Measurements from ENCODE around the gene WDR6. TPM values are rescaled to one million over a fixed set of nuclear protein-coding genes. Genes with fewer than 3 reads are reported as not detected.
"Not testable (repeated sequence)": the region's sequence is repeated elsewhere in the genome, so short reads cannot be mapped to it uniquely, and the experiment has no call there.

WDR6 gene
- total RNA-seq, 1 donor from 2014 or later: 75.2 TPM

DNA sequence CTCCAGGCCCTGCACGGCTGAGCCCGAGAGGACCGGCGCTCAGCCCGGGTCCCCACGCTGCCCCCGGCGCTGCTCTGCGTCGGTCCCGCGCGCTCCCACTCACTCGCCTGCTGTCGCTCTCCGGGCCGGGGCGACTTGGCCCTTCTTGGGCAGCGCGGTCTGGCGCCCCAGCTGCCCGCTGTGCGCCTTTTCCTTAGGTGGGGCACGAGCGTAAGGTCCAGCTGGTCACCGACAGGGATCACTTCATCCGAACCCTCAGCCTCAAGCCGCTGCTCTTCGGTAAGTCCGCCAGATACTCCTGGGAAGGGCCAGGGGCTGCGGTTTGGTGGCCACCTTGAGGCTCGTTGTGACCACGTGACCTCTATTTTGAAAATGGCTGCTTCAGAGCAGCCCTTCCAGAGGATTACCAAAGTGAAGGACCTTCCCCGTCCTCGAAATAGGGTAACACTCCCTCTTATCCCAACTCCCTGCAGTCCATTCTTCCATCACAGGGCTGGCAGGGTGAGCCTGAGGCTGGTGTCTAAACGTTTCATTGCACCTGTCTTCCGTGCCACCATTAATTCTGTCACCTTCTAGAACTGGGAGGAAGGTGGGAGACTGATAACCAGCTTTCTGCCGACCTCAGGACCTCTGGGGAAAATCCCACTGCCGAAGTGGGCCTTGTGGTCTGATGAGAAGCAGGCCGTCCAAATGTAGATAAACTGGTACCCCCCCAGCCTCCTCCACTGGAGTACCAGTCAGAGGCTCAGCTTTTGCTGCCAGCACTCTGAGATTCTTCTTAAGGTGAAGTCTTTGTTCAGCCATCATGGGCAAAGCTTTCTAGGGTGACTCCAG lies 16.3 kb upstream of the WDR6 start:
- peak; percentile 43 for DNase-seq

DNA sequence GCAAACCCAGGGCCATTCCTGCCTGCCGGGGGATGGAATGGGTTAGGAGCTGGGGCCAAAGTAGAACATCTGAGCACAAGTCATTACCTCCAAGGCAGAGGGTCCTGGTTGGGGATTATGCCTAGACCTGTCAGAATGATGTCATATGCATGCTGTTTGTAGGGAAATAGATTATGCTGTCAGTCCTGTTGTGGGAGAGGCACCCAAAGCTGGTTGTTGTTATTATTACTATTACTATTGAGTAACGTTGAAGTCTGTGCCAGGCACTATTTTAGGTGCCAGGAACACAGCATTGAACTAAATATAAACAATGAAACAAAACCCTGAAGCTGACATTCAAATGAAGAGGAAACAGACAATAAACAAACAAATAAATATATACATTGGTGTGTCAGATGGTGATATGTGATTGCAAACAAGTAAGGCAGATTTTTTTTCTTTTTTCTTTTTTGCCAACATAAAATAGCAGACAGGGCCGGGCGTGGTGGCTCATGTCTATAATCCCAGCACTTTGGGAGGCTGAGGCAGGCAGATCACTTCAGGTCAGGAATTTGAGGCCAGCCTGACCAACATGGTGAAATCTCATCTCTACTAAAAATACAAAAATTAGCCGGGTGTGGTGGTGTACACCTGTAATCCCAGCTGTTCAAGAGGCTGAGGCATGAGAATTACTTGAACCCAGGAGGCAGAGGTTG lies 15.2 kb upstream of the WDR6 start:
- DNase-seq: no peak

DNA sequence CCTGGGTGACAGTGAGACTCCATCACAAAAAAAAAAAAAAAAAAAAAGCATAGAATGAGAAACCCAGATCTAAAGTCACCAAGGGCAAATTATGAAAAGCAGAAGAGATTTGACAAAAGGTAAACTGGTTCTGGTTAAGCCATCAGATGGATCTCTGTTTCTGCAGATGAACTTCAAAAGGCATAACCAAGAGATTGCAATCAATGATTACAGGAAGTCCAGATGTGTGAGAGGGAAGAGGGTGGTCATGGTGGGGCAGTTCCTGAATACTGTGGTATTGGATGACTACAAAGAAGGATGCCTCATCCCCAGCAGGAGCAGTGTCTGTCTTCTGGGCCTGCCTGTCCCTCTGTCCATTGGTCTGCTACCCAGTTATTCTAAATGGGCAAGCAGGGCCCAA lies 13.4 kb upstream of the WDR6 start:
- DNase-seq: no peak

DNA sequence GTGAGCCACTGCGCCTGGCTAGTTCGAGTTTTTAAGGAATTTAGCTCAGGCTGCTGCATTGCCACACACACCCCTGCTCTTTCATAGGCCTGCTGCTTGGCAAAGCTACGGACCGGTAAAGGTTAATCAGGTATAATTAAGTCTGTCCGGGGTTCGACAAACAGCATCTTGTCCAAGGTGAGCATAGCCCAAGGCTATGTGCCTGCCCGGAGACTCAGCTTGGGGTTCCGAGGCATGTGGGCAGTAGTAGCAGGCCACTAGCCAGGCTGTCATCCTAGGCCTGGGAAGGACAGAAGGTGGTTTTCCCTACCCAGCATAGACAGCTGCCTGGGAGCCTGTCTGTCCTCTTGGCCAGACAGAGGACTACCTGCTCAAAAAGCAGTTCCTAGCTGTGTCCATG lies 10.6 kb upstream of the WDR6 start:
- no peak for DNase-seq

DNA sequence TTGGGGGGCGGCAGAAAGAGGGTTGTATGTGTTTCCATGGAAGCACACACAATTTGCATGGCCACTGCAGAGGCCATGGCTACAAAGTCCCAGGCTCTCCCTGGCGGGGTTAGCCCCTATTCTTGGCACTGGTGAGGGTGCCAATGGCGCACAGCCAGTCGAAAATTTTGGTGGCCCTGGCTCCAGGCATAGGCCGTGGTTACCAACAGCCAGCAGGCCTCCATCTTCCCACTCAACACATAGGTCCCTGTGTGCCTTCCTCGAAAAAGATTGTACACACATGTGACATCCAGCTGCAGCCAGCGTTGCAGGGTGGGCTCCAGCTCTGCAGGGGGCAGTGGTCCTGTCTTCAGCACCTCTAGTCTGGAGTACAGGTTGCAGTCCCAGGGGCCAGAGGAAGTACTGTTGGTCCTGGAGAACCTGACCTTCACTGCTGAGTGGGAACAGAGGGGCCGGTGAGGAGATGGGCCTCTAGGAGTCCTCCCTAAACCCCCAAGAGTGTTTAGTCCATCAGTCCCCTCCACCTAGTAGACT lies 10.0 kb upstream of the WDR6 start:
- no peak for DNase-seq

DNA sequence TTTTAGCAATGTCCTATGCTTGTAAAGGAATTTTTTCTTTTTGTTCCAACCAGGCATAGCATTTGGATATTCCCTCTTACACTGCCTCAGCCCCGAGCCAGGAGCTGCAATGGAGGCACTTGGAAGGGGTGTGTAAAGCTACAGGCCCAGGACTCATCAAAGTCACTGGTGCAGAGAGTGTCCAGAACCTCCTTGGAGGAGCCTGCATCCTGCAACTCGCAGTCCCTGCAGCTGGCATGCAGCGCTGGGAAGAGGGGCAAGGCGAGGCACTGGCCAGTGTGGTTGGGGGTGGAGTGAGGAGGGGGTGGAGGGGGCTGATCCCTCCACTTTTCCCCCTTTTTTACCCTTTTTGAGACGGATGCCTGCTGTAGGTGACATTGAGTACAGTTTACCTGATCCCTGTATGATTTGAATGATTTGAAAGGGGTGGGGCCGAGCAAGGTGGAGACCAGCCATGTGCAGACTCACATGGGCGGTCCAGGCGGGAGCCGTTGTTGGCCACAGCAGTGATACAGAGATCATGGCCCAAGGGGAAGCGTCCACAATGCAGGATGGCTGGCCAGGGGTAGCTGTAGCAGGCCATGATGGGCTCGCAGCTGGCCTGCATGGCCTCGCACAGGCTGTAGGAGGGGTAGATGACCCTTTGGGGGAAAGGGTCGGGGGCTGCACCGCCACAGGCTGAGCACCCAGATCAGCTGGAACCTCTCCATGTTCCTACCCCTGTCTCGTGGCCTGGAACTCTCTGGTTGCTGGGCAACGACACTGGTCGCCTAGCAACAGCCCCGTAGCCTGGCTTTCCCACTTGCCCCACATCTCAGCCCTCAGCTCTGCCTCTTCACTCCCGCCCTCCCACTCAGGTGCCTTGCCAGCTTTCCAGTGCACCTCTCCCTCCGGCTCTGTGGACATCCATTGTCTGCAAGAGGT lies 9.2 kb upstream of the WDR6 start:
- no peak for DNase-seq

DNA sequence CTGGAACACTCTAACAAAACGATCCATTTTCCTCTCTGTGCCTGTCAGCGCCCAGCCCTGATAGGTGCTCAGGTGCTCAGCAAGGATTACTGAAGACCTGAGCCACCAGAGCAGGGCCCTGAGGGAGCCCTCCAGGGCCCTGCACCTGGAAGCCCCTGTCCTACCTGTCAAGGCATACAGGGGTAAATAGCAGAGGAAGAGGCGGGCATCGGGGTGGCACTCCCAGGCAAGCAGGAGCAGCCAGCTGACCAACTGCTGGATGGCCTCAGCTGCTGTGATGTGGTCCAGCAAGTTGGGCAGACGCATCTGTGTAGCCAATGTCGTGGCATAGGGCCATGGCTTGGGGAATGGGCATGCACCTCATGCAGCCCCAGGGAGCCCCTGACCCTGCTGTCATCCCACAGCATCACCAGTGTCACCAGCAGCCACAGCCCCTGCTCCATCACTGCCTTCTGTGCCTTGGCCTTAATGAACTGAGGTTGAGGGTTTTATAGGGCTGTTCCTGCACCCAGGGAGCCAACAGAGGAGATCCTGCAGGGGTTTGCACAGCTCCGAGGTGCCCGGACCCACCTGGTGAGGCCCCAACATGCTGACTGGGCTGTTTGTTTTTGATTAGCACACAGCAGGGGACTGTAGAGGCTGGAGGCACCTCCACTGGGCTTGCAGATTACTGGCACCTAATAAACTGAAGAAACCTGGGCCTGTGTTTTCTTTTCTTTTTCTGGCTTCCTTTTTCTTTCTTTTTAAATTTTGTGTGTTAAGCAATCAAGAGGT lies 7.9 kb upstream of the WDR6 start:
- no peak for DNase-seq

GRCh38 chr3:49001155-49001554 lies 6.0 kb upstream of the WDR6 start:
- no peak for DNase-seq

- DNase-seq: no peak
Measured at GRCh38 chr3:49004352-49005302, 2.6 kb upstream of the WDR6 start.

GRCh38 chr3:49005303-49005680 lies 1.9 kb upstream of the WDR6 start:
- no peak for DNase-seq

- no peak for DNase-seq
Measured at GRCh38 chr3:49005998-49006397, 1.2 kb upstream of the WDR6 start.

DNA sequence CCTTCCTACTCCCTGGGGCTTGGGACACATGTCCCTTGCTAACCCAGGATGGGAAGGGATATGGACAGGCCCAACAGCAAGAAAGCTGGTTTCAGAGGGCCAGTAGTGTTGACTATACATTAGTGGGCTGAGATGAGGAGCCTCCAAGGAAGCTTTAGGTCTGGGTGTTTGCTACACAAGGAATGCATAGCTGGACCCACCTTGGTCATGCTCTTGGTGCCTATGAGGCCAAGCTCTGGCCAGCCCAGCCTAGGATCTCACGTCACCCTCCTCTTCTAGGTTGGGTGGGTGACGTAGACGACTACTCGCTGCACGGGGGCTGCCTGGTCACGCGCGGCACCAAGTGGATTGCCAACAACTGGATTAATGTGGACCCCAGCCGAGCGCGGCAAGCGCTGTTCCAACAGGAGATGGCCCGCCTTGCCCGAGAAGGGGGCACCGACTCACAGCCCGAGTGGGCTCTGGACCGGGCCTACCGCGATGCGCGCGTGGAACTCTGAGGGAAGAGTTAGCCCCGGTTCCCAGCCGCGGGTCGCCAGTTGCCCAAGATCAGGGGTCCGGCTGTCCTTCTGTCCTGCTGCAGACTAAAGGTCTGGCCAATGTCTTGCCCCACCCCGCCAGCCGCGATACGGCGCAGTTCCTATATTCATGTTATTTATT lies 653 bp upstream of the WDR6 start:
- peak; percentile 69 for DNase-seq

DNA sequence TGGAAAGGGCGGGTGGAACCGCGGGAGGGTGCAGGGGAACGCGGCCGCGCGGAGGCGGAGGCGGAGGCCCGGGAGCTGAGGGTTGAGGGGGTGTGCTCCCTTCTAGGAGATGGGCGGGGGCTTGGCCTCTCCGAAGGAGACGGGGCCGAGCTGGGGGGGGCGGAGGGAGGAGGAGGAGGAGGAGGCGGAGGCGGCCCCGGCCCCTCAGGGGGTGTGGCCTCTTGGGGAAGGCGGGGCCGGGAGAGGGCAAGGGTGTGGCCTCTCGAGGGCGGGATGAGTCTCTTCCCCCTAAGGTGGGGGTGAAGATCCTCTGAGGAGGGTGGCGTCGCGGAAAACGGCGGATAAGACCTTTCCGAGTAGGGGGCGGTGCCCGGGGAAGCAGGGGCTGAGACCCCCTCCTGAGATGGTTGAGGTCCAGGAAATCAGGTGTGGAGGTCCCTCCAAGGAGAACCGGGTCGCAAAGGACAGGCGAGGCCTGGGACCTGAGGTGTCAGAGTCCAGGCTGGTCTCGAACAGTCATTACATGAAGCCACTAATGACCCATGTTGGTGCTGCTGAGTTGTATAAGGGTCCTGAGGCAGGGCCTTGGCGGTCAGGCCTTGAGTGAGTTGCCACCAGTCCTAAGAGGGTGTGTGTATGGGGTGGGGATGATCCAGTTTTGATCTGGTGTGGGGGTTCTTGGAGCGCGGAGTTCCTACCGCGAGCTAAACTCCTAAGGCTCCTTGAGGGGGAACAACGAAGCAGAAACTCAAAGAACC lies 759 bp downstream of the WDR6 start:
- DNase-seq: peak; percentile 87

GRCh38 chr3:49008627-49009026 lies 1.4 kb downstream of the WDR6 start:
- not testable (repeated sequence) for DNase-seq

- DNase-seq: no peak
Measured at GRCh38 chr3:49009396-49009795, 2.2 kb downstream of the WDR6 start.

DNA sequence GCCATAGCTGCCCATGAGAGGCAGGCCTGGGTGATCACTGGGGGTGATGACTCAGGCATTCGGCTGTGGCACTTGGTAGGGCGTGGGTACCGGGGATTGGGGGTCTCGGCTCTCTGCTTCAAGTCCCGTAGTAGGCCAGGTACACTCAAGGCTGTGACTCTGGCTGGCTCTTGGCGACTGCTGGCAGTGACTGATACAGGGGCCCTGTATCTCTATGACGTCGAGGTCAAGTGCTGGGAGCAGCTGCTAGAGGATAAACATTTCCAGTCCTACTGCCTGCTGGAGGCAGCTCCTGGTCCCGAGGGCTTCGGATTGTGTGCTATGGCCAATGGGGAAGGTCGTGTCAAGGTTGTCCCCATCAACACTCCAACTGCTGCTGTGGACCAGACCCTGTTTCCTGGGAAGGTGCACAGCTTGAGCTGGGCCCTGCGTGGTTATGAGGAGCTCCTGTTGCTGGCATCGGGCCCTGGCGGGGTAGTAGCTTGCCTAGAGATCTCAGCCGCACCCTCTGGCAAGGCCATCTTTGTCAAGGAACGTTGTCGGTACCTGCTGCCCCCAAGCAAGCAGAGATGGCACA lies 5.3 kb downstream of the WDR6 start:
- no peak for DNase-seq

- no peak for DNase-seq
Measured at GRCh38 chr3:49013113-49013737, 6.0 kb downstream of the WDR6 start.

All from dermis blood vessel endothelial cell (primary cell).